ENCODE measurements around the gene TMEM121B. TPM values are rescaled to one million over a fixed set of nuclear protein-coding genes. Genes with fewer than 3 reads are reported as not detected.
A peak's percentile ranks its signal among the peaks of the same experiment; 100 is the strongest.

The TMEM121B gene
- total and polyA plus RNA-seq, 2 of the 13 experiments (the other 11 are each of a cell fraction or from before 2014, with no cell fraction given) = not detected

- Histone ChIP-seq H3K9ac (ENCODE audit: insufficient read depth, low read depth, low read length) (no peak overlapping the region), H4K20me1 (ENCODE audit: insufficient read depth, low read length) (no peaks in the 10 kb centered on the region), H3K79me2 (ENCODE audit: insufficient read depth, low read length) (no peaks in the 10 kb centered on the region), H3K27ac (ENCODE audit: extremely low read length, insufficient read depth, low read length) (no peak overlapping the region), H3K4me1 (ENCODE audit: insufficient read depth, low read length) (no peaks in the 10 kb centered on the region), H2AFZ (ENCODE audit: low read length) (no peak overlapping the region), H3K4me3 (replicated peaks in 1 of 3; ENCODE audit: insufficient read depth in 1 of 3, low read depth in 2 of 3, low read length in 3 of 3) (no peak overlapping the region), H3K4me2 (ENCODE audit: low read depth, low read length) (no peak overlapping the region), H3K36me3 (replicated peaks in 1 of 2; ENCODE audit: control insufficient read depth in 1 of 2, insufficient read depth in 2 of 2, low read length in 2 of 2) (peaks cover 6 to 16% of the 10 kb centered on the region in 2 experiments; a peak in 2 of 5 replicates), H3K27me3 (ENCODE audit: control insufficient read depth in 1 of 2, insufficient read depth in 2 of 2, low read length in 2 of 2) (no peaks in the 10 kb centered on the region), H3K9me3 (ENCODE audit: low read length) (no peaks in the 10 kb centered on the region)
- WGBS (ENCODE audit: low lambda C conversion rate) = 89% methylated on average over 7 of the region's 7 CpGs
- no peak for DNase-seq (ENCODE audit: low spot score)
- BruUV-seq (replicated peaks) = no TSS peak
- ChIA-PET POLR2A (no interaction called here), CTCF (ENCODE audit: low intra/inter-chr PET ratio, low total read pairs) (interaction anchor here (1.6 kb wide), 1 partner anchor 21 kb away, joined by 10 read pairs; no protein-coding TSS in a partner anchor)
- in situ Hi-C loops (cut with HindIII; ENCODE audit: extremely low pct_ligation_motif_present, low pct_unique_long_range_greater_than_20kb) (no loop called here), intact Hi-C loops (cut with micrococcal nuclease; ENCODE audit: unreplicated experiment) (no loop called here)
- peak; percentile 68 for TF ChIP-seq ZNF629 (CRISPR knock-in tag; conservative IDR thresholded peaks at IDR 0.05)
- no peak for TF ChIP-seq LRRFIP1 (CRISPR knock-in tag; conservative IDR thresholded peaks at IDR 0.05)
- no peak for ATAC-seq
- FAIRE-seq = no peak
These were observed 25.1 kb downstream of the TMEM121B start for GRCh38 chr22:17096071-17096470.

DNA sequence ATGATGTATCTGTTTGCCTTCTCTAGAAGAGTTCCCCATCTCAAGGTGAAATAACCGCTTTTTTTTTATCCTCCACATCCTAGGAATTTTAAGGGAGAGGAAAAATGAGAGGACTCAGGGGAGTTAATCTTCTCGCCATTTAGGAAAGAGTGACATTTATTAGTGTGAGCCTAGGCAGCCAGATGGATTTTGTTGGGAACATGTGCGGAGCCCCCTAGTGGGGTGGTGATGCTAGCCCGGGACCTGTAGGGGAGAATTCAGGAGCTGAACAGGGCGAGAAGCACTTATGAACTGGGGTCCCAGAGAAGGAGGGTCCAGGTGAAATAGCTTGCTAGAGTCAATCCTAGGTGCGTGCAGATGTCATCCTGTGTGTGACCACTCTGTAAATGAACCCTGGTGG, 25.6 kb downstream of the TMEM121B start:
- 86% methylated on average over 6 of the region's 6 CpGs for WGBS (ENCODE audit: low lambda C conversion rate)

More for the DNA sequence above, 25.6 kb downstream of the TMEM121B start:
- no TSS peak for BruUV-seq (replicated peaks)
- Histone ChIP-seq H3K9me3 (ENCODE audit: low read length) (no peaks in the 10 kb centered on the region), H3K79me2 (ENCODE audit: insufficient read depth, low read length) (no peaks in the 10 kb centered on the region), H4K20me1 (ENCODE audit: insufficient read depth, low read length) (no peaks in the 10 kb centered on the region), H3K4me3 (replicated peaks in 1 of 3; ENCODE audit: insufficient read depth in 1 of 3, low read depth in 2 of 3, low read length in 3 of 3) (no peak overlapping the region), H3K27ac (ENCODE audit: extremely low read length, insufficient read depth, low read length) (no peak overlapping the region), H3K36me3 (replicated peaks in 1 of 2; ENCODE audit: control insufficient read depth in 1 of 2, insufficient read depth in 2 of 2, low read length in 2 of 2) (peaks cover 6 to 16% of the 10 kb centered on the region in 2 experiments; a peak in 2 of 5 replicates), H3K4me2 (ENCODE audit: low read depth, low read length) (no peak overlapping the region), H3K27me3 (ENCODE audit: control insufficient read depth in 1 of 2, insufficient read depth in 2 of 2, low read length in 2 of 2) (no peaks in the 10 kb centered on the region), H3K9ac (ENCODE audit: insufficient read depth, low read depth, low read length) (no peak overlapping the region), H2AFZ (ENCODE audit: low read length) (no peak overlapping the region), H3K4me1 (ENCODE audit: insufficient read depth, low read length) (no peaks in the 10 kb centered on the region)
- intact Hi-C loops (cut with micrococcal nuclease; ENCODE audit: unreplicated experiment) = loop anchor here (1.0 kb wide), 1 partner anchor 20 kb away; no protein-coding TSS in a partner anchor
- TF ChIP-seq CTCF (CRISPR knock-in tag; IDR thresholded peaks at IDR 0.05) (0 out of 2 replicates have a peak, but pooled peaks have one; percentile 20), ZNF879 (CRISPR knock-in tag; IDR thresholded peaks at IDR 0.05) (no peak)
- ChIA-PET POLR2A (no interaction called here), CTCF (ENCODE audit: low intra/inter-chr PET ratio, low total read pairs) (interaction anchor here (1.6 kb wide), 1 partner anchor 20 kb away, joined by 10 read pairs; no protein-coding TSS in a partner anchor)
- DNase-seq (ENCODE audit: low spot score) (no peak), FAIRE-seq (no peak), ATAC-seq (peak; percentile 84)
- in situ Hi-C loops (cut with HindIII; ENCODE audit: extremely low pct_ligation_motif_present, low pct_unique_long_range_greater_than_20kb) = no loop called here
